H9 (cell line): ENCODE data around the gene ELAVL1. TPM values are rescaled to one million over a fixed set of nuclear protein-coding genes. Genes with fewer than 3 reads are reported as not detected.

Experiments
- DNase-seq: peaks from one replicate; pipeline ENCODE4 v3.0.0-alpha.2; 2017
- H2AFZ ChIP-seq: one replicate; pipeline ENCODE4 v1.6.1; 2013; ENCODE audit warnings: mild to moderate bottlenecking, low read length, control low read depth, moderate library complexity
- H2AK5ac ChIP-seq: 2 replicates; pipeline ENCODE4 v1.6.1; 2013; ENCODE audit warnings: low read length, control low read depth, mixed read lengths; ENCODE audit not compliant: insufficient read length
- H2BK120ac ChIP-seq: one replicate; pipeline ENCODE4 v1.6.1; 2013; ENCODE audit warnings: low read depth, mild to moderate bottlenecking, low read length, control low read depth, inconsistent platforms; ENCODE audit not compliant: poor library complexity, severe bottlenecking
- H2BK12ac ChIP-seq: 2 replicates; pipeline ENCODE4 v1.6.1; 2013; ENCODE audit warnings: low read length, control low read depth, mixed read lengths, low read depth; ENCODE audit not compliant: insufficient read length
- H2BK15ac ChIP-seq: 2 replicates; pipeline ENCODE4 v1.6.1; 2013; ENCODE audit warnings: low read depth, low read length, control low read depth
- H2BK20ac ChIP-seq: one replicate; pipeline ENCODE4 v1.6.1; 2013; ENCODE audit warnings: low read depth, mild to moderate bottlenecking, low read length, control low read depth, inconsistent platforms; ENCODE audit not compliant: poor library complexity, severe bottlenecking
- H2BK5ac ChIP-seq: 2 replicates; pipeline ENCODE4 v1.6.1; 2013; ENCODE audit warnings: low read length, control low read depth, mixed read lengths; ENCODE audit not compliant: insufficient read length
- H3K14ac ChIP-seq: 2 replicates; pipeline ENCODE4 v1.6.1; 2013; ENCODE audit warnings: low read length, control low read depth; ENCODE audit not compliant: insufficient read depth
- H3K18ac ChIP-seq: 2 replicates; pipeline ENCODE4 v1.6.1; 2013; ENCODE audit warnings: low read depth, mild to moderate bottlenecking, mixed read lengths, low read length, control low read depth; ENCODE audit not compliant: insufficient read length
- H3K23ac ChIP-seq: 2 replicates; pipeline ENCODE4 v1.6.1; 2013; ENCODE audit warnings: low read length, control low read depth, mixed read lengths, low read depth; ENCODE audit not compliant: insufficient read length
- H3K23me2 ChIP-seq: 2 replicates; pipeline ENCODE4 v1.6.1; 2013; ENCODE audit warnings: low read depth, mild to moderate bottlenecking, mixed read lengths, low read length, control low read depth; ENCODE audit not compliant: insufficient read length, poor library complexity, severe bottlenecking
- H3K27ac ChIP-seq: 2 replicates; pipeline ENCODE4 v1.5.1; 2013; ENCODE audit warnings: low read length, control low read depth, mixed read lengths, low read depth; ENCODE audit not compliant: insufficient read length
- H3K27me3 ChIP-seq: 2 replicates; pipeline ENCODE4 v1.6.1; 2013; ENCODE audit warnings: low read length, control low read depth, inconsistent platforms; ENCODE audit not compliant: insufficient read depth
- H3K4ac ChIP-seq: 2 replicates; pipeline ENCODE4 v1.6.1; 2013; ENCODE audit warnings: low read depth, mild to moderate bottlenecking, control low read depth, inconsistent platforms, low read length, moderate library complexity
- H3K4me1 ChIP-seq: 2 replicates; pipeline ENCODE4 v1.6.1; 2013; ENCODE audit warnings: low read length, control low read depth, inconsistent platforms; ENCODE audit not compliant: insufficient read depth
- H3K4me2 ChIP-seq: 2 replicates; pipeline ENCODE4 v1.6.1; 2013; ENCODE audit warnings: low read length, control low read depth, mixed read lengths; ENCODE audit not compliant: insufficient read length, insufficient read depth
- H3K56ac ChIP-seq: 2 replicates; pipeline ENCODE4 v1.6.1; 2013; ENCODE audit warnings: low read depth, mild to moderate bottlenecking, mixed read lengths, low read length, control low read depth; ENCODE audit not compliant: insufficient read length
- H3K79me1 ChIP-seq: 2 replicates; pipeline ENCODE4 v1.6.1; 2013; ENCODE audit warnings: low read depth, mild to moderate bottlenecking, moderate library complexity, low read length, control low read depth, inconsistent platforms; ENCODE audit not compliant: insufficient read depth, poor library complexity, severe bottlenecking
- H3K79me2 ChIP-seq: 2 replicates; pipeline ENCODE4 v1.6.1; 2013; ENCODE audit warnings: low read length, control low read depth, inconsistent platforms; ENCODE audit not compliant: insufficient read depth
- H3K9ac ChIP-seq: 2 replicates; pipeline ENCODE4 v1.6.1; 2013; ENCODE audit warnings: low read length, control low read depth, mixed read lengths; ENCODE audit not compliant: insufficient read length; ENCODE audit errors: extremely low read depth
- H3K9me3 ChIP-seq: one replicate; pipeline ENCODE4 v1.6.1; 2013; ENCODE audit warnings: low read depth, low read length, inconsistent platforms; ENCODE audit not compliant: control insufficient read depth
- H3T11ph ChIP-seq: one replicate; pipeline ENCODE4 v1.6.1; 2013; ENCODE audit warnings: mild to moderate bottlenecking, low read length, control low read depth, inconsistent platforms
- H4K20me1 ChIP-seq: one replicate; pipeline ENCODE4 v1.6.1; 2013; ENCODE audit not compliant: control insufficient read depth, insufficient read length, insufficient read depth
- H4K5ac ChIP-seq: 2 replicates; pipeline ENCODE4 v1.6.1; 2013; ENCODE audit warnings: low read depth, mild to moderate bottlenecking, mixed read lengths, low read length, control low read depth; ENCODE audit not compliant: insufficient read length
- H4K8ac ChIP-seq: replicated peaks from 2 replicates; pipeline ENCODE4 v1.6.1; 2013; ENCODE audit warnings: low read length, control low read depth, mixed read lengths, low read depth; ENCODE audit not compliant: insufficient read length
- H4K91ac ChIP-seq: 2 replicates; pipeline ENCODE4 v1.6.1; 2013; ENCODE audit warnings: low read depth, mild to moderate bottlenecking, moderate library complexity, mixed read lengths, low read length, control low read depth; ENCODE audit not compliant: insufficient read length
- H3K27ac Mint-ChIP-seq, 3 experiments: 2 replicates in 2 of 3; 3 replicates in 1 of 3; pipeline ENCODE4 v1.8.0; 2020 to 2021; ENCODE audit warnings: mixed read lengths in 3 of 3, mild to moderate bottlenecking in 1 of 3, moderate library complexity in 1 of 3
- H3K27me3 Mint-ChIP-seq: 2 replicates; pipeline ENCODE4 v1.8.0; 2021; ENCODE audit warnings: low read depth, mild to moderate bottlenecking, moderate library complexity, mixed read lengths
- H3K36me3 Mint-ChIP-seq, 3 experiments: 2 replicates in 2 of 3; 3 replicates in 1 of 3; pipeline ENCODE4 v1.8.0; 2020 to 2021; ENCODE audit warnings: low read depth in 3 of 3, mixed read lengths in 3 of 3; ENCODE audit not compliant: insufficient read depth in 1 of 3
- H3K4me1 Mint-ChIP-seq, 2 experiments: 2 replicates each; pipeline ENCODE4 v1.8.0; 2020; ENCODE audit warnings: mixed read lengths in 2 of 2
- H3K4me3 Mint-ChIP-seq, 2 experiments: 2 replicates in 1 of 2; 3 replicates in 1 of 2; pipeline ENCODE4 v1.8.0; 2020 to 2021; ENCODE audit warnings: mild to moderate bottlenecking in 2 of 2, mixed read lengths in 2 of 2, moderate library complexity in 1 of 2
- H3K9me3 Mint-ChIP-seq, 2 experiments: 2 replicates in 1 of 2; 3 replicates in 1 of 2; pipeline ENCODE4 v1.8.0; 2020; ENCODE audit warnings: mild to moderate bottlenecking in 2 of 2, mixed read lengths in 2 of 2, moderate library complexity in 1 of 2
- CTCF ChIP-seq: fragments of 200-600 bp; sonication (generic); conservative IDR thresholded peaks from 3 replicates; pipeline ENCODE4 v1.8.0; 2021; ENCODE audit warnings: antibody characterized with exemption, mild to moderate bottlenecking
- WGBS: extraction: QIAGEN DNeasy Blood & Tissue Kit; methylation state at CpG from one replicate; pipeline ENCODE4 v1.1.7; 2013; ENCODE audit warnings: missing lambda C conversion rate, low lambda C conversion rate, mixed read lengths; ENCODE audit not compliant: insufficient read length; ENCODE audit errors: extremely low coverage; 5-methylcytosine and 5-hydroxymethylcytosine counted together
- total RNA-seq: library from RNA; stranded (reverse); gene quantifications from 2 replicates; pipeline ENCODE4 v1.2.1, GENCODE V29; 2021

ELAVL1 gene
- total RNA-seq, 1 experiment from 2014 or later = 149 TPM

- no peak overlapping the region for H3K4ac ChIP-seq
- H3K9me3 Mint-ChIP-seq = no peaks in the 10 kb centered on the region
- no peaks in the 10 kb centered on the region for H3K27me3 ChIP-seq
- no peak overlapping the region for H3K56ac ChIP-seq
- no peak overlapping the region for H2AFZ ChIP-seq
- no peak overlapping the region for H3K27ac ChIP-seq
- H2BK120ac ChIP-seq = no peak overlapping the region
- no peaks in the 10 kb centered on the region for H3K4me1 ChIP-seq
- H3K23me2 ChIP-seq = no peaks in the 10 kb centered on the region
- no peak overlapping the region for H3K14ac ChIP-seq
- no peaks in the 10 kb centered on the region for H4K20me1 ChIP-seq
- no peak overlapping the region for H2AK5ac ChIP-seq
- no peaks in the 10 kb centered on the region for H3K79me1 ChIP-seq
- no peaks in the 10 kb centered on the region for H3K79me2 ChIP-seq
- H3K27ac Mint-ChIP-seq = peak overlapping the region in 1 of 3 experiments; percentile 73; a peak in 1 of 7 replicates
- no peaks in the 10 kb centered on the region for H3K27me3 Mint-ChIP-seq
- H2BK20ac ChIP-seq = no peak overlapping the region
- H3K4me2 ChIP-seq = no peak overlapping the region
- H2BK15ac ChIP-seq = no peak overlapping the region
- peaks cover 14 to 19% of the 10 kb centered on the region in 2 experiments for H3K4me1 Mint-ChIP-seq
- no peak overlapping the region for H3K9ac ChIP-seq
- H3K23ac ChIP-seq = no peak overlapping the region
- H4K8ac ChIP-seq = no peak overlapping the region
- H2BK5ac ChIP-seq = no peak overlapping the region
- WGBS = no CpG with 5 or more reads among the region's 12 CpGs
- no peak for TF ChIP-seq CTCF
- H2BK12ac ChIP-seq = no peak overlapping the region
- H4K91ac ChIP-seq = no peak overlapping the region
- H3T11ph ChIP-seq = no peak overlapping the region
- DNase-seq = no peak
- H4K5ac ChIP-seq = no peak overlapping the region
- peaks cover 27 to 74% (median 56%) of the 10 kb centered on the region in 3 experiments for H3K36me3 Mint-ChIP-seq
- H3K18ac ChIP-seq = no peak overlapping the region
- no peak overlapping the region for H3K4me3 Mint-ChIP-seq
- no peaks in the 10 kb centered on the region for H3K9me3 ChIP-seq
Measured at GRCh38 chr19:7973883-7974282, 31.6 kb downstream of the ELAVL1 start.
